Upper lobe of left lung (tissue), 4 donors: Measurements from ENCODE around the gene KRTAP5-6.
"Not testable (repeated sequence)": the region's sequence is repeated elsewhere in the genome, so short reads cannot be mapped to it uniquely, and the experiment has no call there.

Experiments
- CTCF ChIP-seq, 6 experiments: fragments of 450-650 bp in 4 of 6; fragments of 200-600 bp in 2 of 6; sonication (generic) in 2 of 6; IDR thresholded peaks; one replicate each; pipeline ENCODE4 v1.5.1; 2016 to 2019; ENCODE audit warnings: antibody characterized with exemption in 6 of 6
- EP300 ChIP-seq, 4 donors: sonication (generic); formaldehyde crosslinking; IDR thresholded peaks; one replicate each; pipeline ENCODE4 v1.5.1; 2017; ENCODE audit warnings: antibody characterized with exemption in 4 of 4, control low read depth in 2 of 4
- POLR2A ChIP-seq, 4 donors: fragments of 450-650 bp; IDR thresholded peaks; one replicate each; pipeline ENCODE4 v1.5.1; 2016 to 2017; ENCODE audit warnings: antibody characterized with exemption in 4 of 4, mild to moderate bottlenecking in 2 of 4
- POLR2AphosphoS5 ChIP-seq, 2 donors: sonication (generic); formaldehyde crosslinking; IDR thresholded peaks; one replicate each; pipeline ENCODE4 v1.5.1; 2017; ENCODE audit warnings: antibody characterized with exemption in 2 of 2

GRCh38 chr11:1689250-1690166, 7.5 kb upstream of the KRTAP5-6 start:
- not testable (repeated sequence) for TF ChIP-seq CTCF, EP300, POLR2A, POLR2AphosphoS5 (IDR thresholded peaks at IDR 0.05)
